RPMI8226 (cell line): ENCODE data around the gene ITPKB.

Experiments
- DNase-seq: peaks from one replicate; pipeline ENCODE4 v3.0.0-alpha.2; 2015

ITPKB gene

GRCh38 chr1:226662642-226663326 is 76.3 kb downstream of the ITPKB start:
- peak; percentile 94 for DNase-seq

- no peak for DNase-seq
Observed at GRCh38 chr1:226661965-226662364, 77.1 kb downstream of the ITPKB start.

- no peak for DNase-seq
Observed at GRCh38 chr1:226661271-226661670, 77.8 kb downstream of the ITPKB start.

DNA sequence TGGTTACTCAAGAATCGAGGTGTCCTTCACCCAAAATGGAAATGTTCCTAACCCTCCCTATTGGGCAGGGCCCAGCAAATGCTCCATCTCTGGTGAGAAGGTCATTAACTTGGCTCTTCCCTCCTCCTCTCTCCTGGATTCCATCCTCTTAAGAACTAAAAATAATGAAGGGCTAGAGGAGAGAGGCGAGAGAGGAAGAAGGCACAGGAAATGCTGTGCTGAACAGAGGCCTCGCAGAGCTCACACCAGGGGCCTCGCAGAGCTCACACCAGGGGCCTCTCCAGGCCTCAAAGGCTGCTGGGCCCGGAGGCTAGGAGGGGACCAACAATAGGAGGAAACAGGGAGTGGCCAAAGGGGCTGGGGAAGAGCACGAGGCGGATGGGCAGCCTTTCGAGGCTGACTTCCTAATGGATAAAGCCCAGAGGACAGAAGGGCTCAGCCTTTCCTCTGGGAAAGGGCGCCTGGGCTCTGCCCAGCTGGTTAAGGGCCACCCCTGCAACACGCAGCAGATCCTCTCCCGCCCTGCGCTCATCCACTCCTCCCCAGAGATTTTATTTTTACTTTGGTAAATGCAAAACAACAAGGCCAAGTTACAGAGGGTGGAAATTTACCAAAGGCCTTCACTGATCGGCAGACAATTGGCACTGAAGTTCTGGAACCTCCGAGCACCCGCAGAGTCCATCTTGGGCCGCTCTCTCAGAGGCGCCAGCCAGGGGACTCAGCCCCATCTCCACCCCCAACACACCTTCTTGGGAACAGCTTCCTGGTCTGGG is 78.5 kb downstream of the ITPKB start:
- no peak for DNase-seq

GRCh38 chr1:226659641-226660040 is 79.4 kb downstream of the ITPKB start:
- DNase-seq = no peak

- DNase-seq = no peak
Observed at GRCh38 chr1:226659136-226659535, 79.9 kb downstream of the ITPKB start.

DNA sequence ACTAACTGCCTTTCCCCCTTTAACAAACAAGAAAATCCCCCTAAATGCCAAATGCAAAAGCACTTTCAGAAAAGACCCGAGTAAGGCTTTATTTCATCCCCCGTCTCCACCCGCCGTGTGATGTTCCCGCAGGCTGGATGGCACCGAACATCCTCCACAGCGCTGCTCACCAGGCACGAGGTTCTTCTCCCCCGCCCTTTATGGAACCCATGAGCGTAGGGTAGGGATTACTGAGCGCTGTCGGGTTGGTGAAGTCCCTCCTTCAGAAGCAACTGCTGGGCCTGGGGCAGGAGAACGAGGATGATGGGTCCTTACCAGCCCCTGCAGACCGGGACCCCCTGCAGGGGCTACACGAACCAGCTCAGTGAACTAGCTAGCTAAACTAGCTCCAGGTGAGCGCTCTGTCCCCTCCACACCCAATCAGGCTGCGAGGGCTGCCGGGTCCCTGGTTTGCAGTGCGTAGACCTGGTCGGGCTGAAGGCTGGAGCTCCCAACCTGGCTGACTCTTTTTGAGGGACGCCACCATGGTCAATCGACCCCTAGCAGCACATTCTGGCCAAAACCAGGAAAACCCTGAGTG is 80.4 kb downstream of the ITPKB start:
- DNase-seq = no peak

GRCh38 chr1:226657895-226658545 is 81.1 kb downstream of the ITPKB start:
- DNase-seq = peak; percentile 56

GRCh38 chr1:226656601-226657277 is 82.3 kb downstream of the ITPKB start:
- DNase-seq = peak; percentile 93

DNA sequence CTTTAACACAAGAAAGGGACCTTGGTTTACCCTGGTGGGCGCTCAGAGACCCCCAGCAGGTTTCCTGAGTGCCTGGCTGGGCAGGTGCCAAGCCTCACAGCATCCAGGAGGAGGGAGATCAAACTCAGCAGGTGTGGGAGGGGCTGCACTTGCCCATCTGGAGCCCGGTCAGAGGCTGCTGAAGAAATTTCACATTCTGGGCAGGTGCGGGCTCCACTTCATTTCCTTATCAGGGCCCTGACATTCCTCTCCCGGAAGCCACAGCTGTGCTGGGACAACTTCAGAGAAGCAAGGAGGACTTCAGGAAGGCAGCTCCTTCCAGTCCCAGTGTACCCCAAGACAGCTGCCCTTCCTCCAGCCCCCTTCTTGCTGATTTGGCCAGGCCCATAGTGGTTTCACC is 82.9 kb downstream of the ITPKB start:
- DNase-seq = peak; percentile 77

DNA sequence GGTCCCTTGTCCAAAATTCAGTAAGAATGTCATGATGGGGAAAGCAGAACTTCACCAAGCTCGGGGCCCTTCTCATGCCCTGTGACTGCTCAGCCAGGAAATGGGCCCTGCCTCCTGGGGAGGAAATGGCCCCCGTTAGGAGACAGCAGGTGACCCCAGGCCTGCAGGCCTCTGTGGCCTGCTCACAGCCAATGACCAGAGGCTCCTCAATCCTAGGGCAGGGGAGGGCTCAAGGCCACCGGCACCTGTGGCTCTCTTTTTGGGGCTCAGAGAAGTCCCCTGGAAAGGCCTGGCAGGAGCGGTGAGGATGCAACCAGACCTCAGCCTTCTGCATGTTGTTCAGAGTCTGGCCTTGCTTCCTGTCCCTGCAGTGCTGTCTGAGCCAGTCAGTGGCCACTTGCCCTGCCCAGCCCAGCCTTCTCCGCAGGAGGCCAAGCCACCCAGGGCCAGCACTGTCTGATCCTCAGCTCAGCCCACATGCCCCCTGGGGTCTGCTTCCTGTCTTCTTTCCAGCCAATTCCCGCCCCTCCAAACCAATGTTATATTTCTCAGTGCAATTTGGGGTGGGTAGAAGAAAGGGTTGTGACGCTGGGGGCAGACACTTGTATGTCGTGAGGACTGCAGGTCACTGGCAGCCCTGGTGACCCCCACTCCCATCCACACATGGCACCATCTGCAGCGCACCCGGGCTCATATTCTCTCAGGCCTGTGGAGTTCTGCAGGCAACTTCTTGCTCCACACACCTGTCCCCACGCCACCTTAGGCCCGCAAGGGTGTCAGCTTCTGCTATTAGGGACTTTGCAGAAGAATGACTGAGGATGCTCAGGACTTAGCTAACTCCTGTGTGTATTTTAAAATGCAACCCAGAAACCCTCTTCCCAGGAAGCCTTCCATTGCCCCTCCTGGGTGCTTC is 83.6 kb downstream of the ITPKB start:
- peak; percentile 35 for DNase-seq

DNA sequence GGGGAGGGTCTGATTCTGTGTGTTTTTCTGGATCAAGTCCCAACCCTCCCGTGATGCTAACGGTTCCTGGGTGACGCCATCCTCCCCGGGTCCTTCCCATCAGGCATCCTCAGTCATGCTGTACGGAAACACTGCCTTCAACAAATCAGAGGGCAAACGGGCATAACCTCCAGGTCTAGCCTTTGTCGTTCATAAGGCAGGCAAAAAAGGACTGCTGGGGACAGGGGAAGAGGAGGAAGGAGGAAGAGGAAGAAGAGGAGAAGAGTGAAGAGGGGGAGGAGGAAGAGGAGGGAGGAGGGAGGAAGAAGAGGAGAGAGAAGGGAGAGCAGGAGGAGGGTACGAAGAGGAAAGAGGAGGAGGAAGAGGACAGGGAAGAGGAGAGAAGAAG is 84.4 kb downstream of the ITPKB start:
- no peak for DNase-seq

GRCh38 chr1:226654046-226654667 is 84.9 kb downstream of the ITPKB start:
- peak; percentile 25 for DNase-seq

DNA sequence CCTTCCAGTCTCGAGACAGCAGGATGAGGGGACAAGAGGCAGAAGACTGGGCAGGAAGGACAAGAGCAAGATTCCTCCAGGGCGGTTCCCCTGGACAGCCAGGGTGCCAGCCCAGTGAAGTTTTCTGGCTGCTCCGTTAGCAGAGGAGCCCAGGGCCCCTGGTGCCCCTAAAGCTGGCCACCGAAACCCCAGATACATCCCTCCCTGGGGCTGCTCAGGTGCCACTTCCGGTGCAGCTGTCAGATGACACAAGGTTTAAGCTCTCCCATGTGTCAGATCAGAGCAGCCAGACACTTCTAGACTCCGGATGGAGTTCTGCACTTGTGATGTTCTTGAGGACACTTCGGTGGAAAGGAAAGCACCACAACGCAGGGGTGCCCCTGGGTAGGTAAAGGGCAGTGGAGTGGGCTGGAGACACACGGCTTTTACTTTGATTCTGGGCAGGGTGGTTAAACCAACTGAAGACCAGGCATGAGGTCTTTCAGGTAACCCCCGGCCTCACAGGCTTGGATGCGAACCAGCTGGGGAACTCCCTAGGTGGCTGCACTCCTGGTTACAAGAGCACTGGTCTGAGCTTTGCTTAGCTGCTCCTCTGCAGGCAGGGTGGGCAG is 85.7 kb downstream of the ITPKB start:
- DNase-seq = peak; percentile 88

GRCh38 chr1:226652613-226653012 is 86.5 kb downstream of the ITPKB start:
- DNase-seq = no peak

- no peak for DNase-seq
Observed at GRCh38 chr1:226651732-226652105, 87.4 kb downstream of the ITPKB start.

- DNase-seq = no peak
Observed at GRCh38 chr1:226651041-226651731, 87.9 kb downstream of the ITPKB start.

- DNase-seq = no peak
Observed at GRCh38 chr1:226650236-226650841, 88.7 kb downstream of the ITPKB start.

- peak; percentile 33 for DNase-seq
Observed at GRCh38 chr1:226649780-226650179, 89.3 kb downstream of the ITPKB start.

DNA sequence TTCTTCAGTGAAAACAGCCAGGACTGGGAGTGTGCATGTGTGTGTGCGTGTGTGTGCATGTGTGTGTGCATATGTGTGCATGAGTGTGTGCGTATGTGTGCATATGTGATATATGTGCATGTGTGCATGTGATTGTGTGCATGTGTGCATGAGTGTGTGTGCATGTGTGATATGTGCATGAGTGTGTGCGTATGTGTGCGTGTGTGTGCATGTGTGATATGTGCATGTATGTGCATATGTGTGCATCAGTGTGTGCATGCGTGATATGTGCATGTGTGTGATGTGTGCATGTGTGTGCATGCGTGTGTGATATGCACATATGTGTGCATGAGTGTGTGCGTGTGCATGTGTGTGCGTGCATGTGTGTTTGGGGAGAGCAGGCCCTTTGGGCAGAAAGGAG is 89.8 kb downstream of the ITPKB start:
- DNase-seq = no peak
